HFF-Myc (cell line): ENCODE measurements around the gene MRRF.

Source experiments
- DNase-seq: peaks from one replicate; pipeline ENCODE4 v3.0.0-alpha.2; 2011; ENCODE audit warnings: low read depth; ENCODE audit errors: extremely low read depth
- H3K4me3 ChIP-seq: replicated peaks from 2 replicates; pipeline ENCODE4 v1.5.1; 2011; ENCODE audit warnings: low read depth, mild to moderate bottlenecking, control low read depth, low read length
- CTCF ChIP-seq: IDR thresholded peaks from 2 replicates; pipeline ENCODE4 v1.5.1; 2012; ENCODE audit warnings: mild to moderate bottlenecking, low read depth, low read length, control low read depth; ENCODE audit errors: missing control alignments

MRRF gene

GRCh38 chr9:122228568-122229484 lies 35.9 kb upstream of the MRRF start, which contains the start of gene LHX6:
Gene LHX6 (minus strand): TSS chr9:122228957. CDS start chr9:122228740, 217 bp downstream.
- DNase-seq = no peak
- TF ChIP-seq CTCF = no peak
- H3K4me3 ChIP-seq = no peak within 1 kb of the TSS

- no peak for TF ChIP-seq CTCF
- DNase-seq = no peak
These were observed 35.2 kb upstream of the MRRF start for GRCh38 chr9:122229485-122229837.

GRCh38 chr9:122232796-122233306 lies 31.8 kb upstream of the MRRF start:
- H3K4me3 ChIP-seq = no peak overlapping the region
- no peak for TF ChIP-seq CTCF
- no peak for DNase-seq

More at GRCh38 chr9:122229485-122229837, 35.2 kb upstream of the MRRF start:
- H3K4me3 ChIP-seq = no peak overlapping the region

- no peak overlapping the region for H3K4me3 ChIP-seq
- no peak for TF ChIP-seq CTCF
- no peak for DNase-seq
These were observed 30.5 kb upstream of the MRRF start for GRCh38 chr9:122234022-122234748.

GRCh38 chr9:122236681-122237080 lies 28.0 kb upstream of the MRRF start:
- no peak for TF ChIP-seq CTCF
- no peak for DNase-seq

GRCh38 chr9:122239722-122240121 lies 25.0 kb upstream of the MRRF start:
- no peak overlapping the region for H3K4me3 ChIP-seq
- no peak for TF ChIP-seq CTCF
- no peak for DNase-seq

More at GRCh38 chr9:122236681-122237080, 28.0 kb upstream of the MRRF start:
- no peak overlapping the region for H3K4me3 ChIP-seq
